GM06990 (cell line): ENCODE measurements around the gene NCAPD3.

ENCODE experiments used
- DNase-seq: peaks from one replicate; pipeline ENCODE4 v3.0.0-alpha.2; 2011; ENCODE audit not compliant: insufficient read length; ENCODE audit errors: extremely low read depth
- H3K27me3 ChIP-seq: replicated peaks from 2 replicates; pipeline ENCODE4 v1.6.0; 2011; ENCODE audit warnings: low read length; ENCODE audit not compliant: control insufficient read depth, insufficient read depth
- H3K36me3 ChIP-seq: 2 replicates; pipeline ENCODE4 v1.5.1; 2011; ENCODE audit warnings: low read length; ENCODE audit not compliant: control insufficient read depth, insufficient read depth
- H3K4me3 ChIP-seq: replicated peaks from 2 replicates; pipeline ENCODE4 v1.5.1; 2011; ENCODE audit warnings: low read depth, mild to moderate bottlenecking, control low read depth, low read length
- CTCF ChIP-seq: IDR thresholded peaks from 2 replicates; pipeline ENCODE4 v1.5.1; 2011; ENCODE audit warnings: low read length, control low read depth, mild to moderate bottlenecking, inconsistent platforms; ENCODE audit not compliant: insufficient read depth, poor library complexity, severe bottlenecking

NCAPD3 gene

GRCh38 chr11:134229126-134229790 is 5.5 kb upstream of the NCAPD3 start:
- Histone ChIP-seq H3K27me3 (no peaks in the 10 kb centered on the region), H3K36me3 (no peaks in the 10 kb centered on the region), H3K4me3 (no peak overlapping the region)
- DNase-seq: no peak
- no peak for TF ChIP-seq CTCF

- DNase-seq: peak; percentile 41
- H3K4me3 ChIP-seq: no peak overlapping the region
- no peaks in the 10 kb centered on the region for H3K36me3 ChIP-seq
- no peak for TF ChIP-seq CTCF
- no peaks in the 10 kb centered on the region for H3K27me3 ChIP-seq
Measured at GRCh38 chr11:134228625-134229024, 4.9 kb upstream of the NCAPD3 start.

DNA sequence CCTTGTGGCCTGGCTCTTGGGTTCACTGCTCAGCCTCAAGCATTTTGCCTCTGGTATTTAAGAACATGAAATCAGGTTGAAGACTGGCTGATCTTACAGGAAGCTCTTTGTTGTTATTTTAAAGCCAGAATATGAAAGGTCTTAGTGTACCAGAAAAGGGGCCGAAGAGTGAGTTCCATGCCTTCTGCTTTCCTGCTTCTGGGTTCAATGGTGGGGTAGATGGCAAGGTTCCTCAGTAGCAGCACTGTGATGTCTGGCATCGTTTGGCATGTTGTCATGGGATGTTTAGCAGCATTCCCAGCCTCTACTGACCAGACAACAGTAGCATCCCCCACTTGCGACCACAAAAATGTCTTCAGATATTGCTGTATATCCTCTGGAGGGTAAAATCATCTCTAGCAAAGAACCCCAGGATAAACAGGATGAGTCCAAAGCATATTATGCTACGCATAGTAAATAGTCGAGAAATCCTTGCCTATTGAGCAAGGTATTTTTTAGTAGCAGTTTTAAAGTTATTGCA is 3.1 kb upstream of the NCAPD3 start:
- DNase-seq: no peak
- Histone ChIP-seq H3K27me3 (no peaks in the 10 kb centered on the region), H3K4me3 (no peak overlapping the region), H3K36me3 (no peaks in the 10 kb centered on the region; the same call in 1 of the 2 replicates)
- no peak for TF ChIP-seq CTCF

DNA sequence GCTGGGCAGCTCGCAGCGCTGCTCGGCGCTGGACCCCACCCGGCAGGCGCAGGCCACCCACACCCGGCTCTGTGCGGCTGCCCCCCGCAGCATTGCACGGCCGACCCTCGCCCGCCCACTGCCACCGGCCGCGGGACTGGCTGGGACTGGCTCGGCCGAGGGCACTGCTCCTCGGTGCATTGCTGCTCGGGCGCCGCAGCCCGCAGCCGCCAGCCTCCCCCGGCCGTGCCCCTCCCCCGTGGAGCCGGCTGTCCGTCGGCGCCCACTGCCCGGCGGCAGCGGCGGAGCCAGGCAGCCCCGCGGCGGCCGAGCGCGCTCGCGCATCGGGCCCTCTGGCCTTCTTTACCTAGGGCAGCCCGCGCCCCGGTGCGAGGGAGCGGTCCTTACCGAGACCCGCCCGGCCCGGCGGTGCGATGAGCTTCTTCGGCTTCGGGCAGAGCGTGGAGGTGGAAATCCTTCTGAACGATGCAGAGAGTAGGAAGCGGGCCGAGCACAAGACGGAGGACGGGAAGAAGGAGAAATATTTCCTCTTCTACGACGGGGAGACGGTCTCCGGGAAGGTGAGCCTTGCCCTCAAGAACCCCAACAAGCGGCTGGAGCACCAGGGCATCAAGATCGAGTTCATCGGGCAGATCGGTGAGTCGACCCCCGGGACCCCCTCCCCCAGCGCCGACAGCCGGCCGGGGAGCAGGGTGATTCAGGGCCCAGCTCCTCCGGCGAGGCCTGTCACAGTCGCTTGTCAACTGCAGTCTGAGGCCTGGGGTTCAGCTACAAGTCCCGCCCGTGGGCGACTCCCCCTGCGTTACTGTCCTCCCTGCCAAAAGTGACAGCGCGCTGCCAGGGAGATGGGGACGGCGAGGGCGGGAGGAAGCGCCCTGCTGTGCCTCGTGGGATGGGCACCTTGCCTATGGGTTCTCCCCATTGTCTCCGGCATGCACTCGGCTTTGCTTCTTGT is 1.2 kb upstream of the NCAPD3 start:
- peak; percentile 59 for DNase-seq

GRCh38 chr11:134223121-134223520 is 646 bp downstream of the NCAPD3 start:
- Histone ChIP-seq H3K4me3 (peak overlapping the region; percentile 63), H3K36me3 (peaks cover 7% of the 10 kb centered on the region), H3K27me3 (no peaks in the 10 kb centered on the region)
- TF ChIP-seq CTCF: no peak
- DNase-seq: no peak

More for the DNA sequence above, 1.2 kb upstream of the NCAPD3 start:
- Histone ChIP-seq H3K27me3 (no peaks in the 10 kb centered on the region), H3K4me3 (peak overlapping the region; percentile 63), H3K36me3 (no peaks in the 10 kb centered on the region; the same call in 1 of the 2 replicates)
- TF ChIP-seq CTCF: no peak
